Gastroesophageal sphincter (tissue), 4 donors: Measurements from ENCODE around the gene OVOL3. TPM values are rescaled to one million over a fixed set of nuclear protein-coding genes. Genes with fewer than 3 reads are reported as not detected.

Experiments
- ATAC-seq: fragments of 150-250 bp; one replicate; pipeline ENCODE4 v1.9.1; 2016; ENCODE audit warnings: mild to moderate bottlenecking, moderate library complexity
- H3K27ac ChIP-seq, 4 donors: fragments of 200-600 bp; sonication (generic) in 3 of 4; 1 replicate in 3 of 4; 2 replicates in 1 of 4; pipeline ENCODE4 v1.5.1; 2016 to 2019
- H3K27me3 ChIP-seq: fragments of 200-600 bp; sonication (generic); one replicate; pipeline ENCODE4 v1.5.1; 2019
- H3K36me3 ChIP-seq, 2 donors: fragments of 200-600 bp; sonication (generic); one replicate each; pipeline ENCODE4 v1.5.1; 2019; ENCODE audit warnings: control low read depth in 1 of 2
- H3K4me1 ChIP-seq, 3 donors: fragments of 200-600 bp; sonication (generic); 1 replicate in 2 of 3; 2 replicates in 1 of 3; pipeline ENCODE4 v1.5.1; 2016 to 2019; ENCODE audit warnings: control low read depth in 2 of 3
- H3K4me3 ChIP-seq, 2 donors: fragments of 200-600 bp; sonication (generic); one replicate each; pipeline ENCODE4 v1.5.1; 2019; ENCODE audit warnings: mild to moderate bottlenecking in 1 of 2, moderate library complexity in 1 of 2
- H3K9me3 ChIP-seq, 3 donors: fragments of 200-600 bp; sonication (generic); one replicate each; pipeline ENCODE4 v1.5.1; 2017 to 2019; ENCODE audit warnings: control low read depth in 2 of 3
- CTCF ChIP-seq, 4 experiments: fragments of 200-600 bp in 2 of 4; fragments of 450-650 bp in 2 of 4; sonication (generic) in 1 of 4; IDR thresholded peaks; one replicate each; pipeline ENCODE4 v1.5.1; 2017 to 2019; ENCODE audit warnings: antibody characterized with exemption in 4 of 4, mild to moderate bottlenecking in 2 of 4, moderate library complexity in 2 of 4
- EP300 ChIP-seq: sonication (generic); formaldehyde crosslinking; IDR thresholded peaks from one replicate; pipeline ENCODE4 v1.6.1; 2017; ENCODE audit warnings: antibody characterized with exemption, mild to moderate bottlenecking
- POLR2A ChIP-seq, 2 donors: fragments of 450-650 bp; IDR thresholded peaks; one replicate each; pipeline ENCODE4 v1.6.1; 2017; ENCODE audit warnings: antibody characterized with exemption in 2 of 2, mild to moderate bottlenecking in 2 of 2, moderate library complexity in 1 of 2
- POLR2AphosphoS5 ChIP-seq: sonication (generic); formaldehyde crosslinking; IDR thresholded peaks from one replicate; pipeline ENCODE4 v1.6.1; 2017; ENCODE audit warnings: antibody characterized with exemption
- WGBS, 2 donors: methylation state at CpG; one replicate each; pipeline ENCODE4 v1.1.5; 2018; ENCODE audit warnings: low coverage in 1 of 2; 5-methylcytosine and 5-hydroxymethylcytosine counted together
- total RNA-seq, 4 donors: library from RNA; depleted of rRNA; stranded (reverse); fragments of >200 nt; gene quantifications; one replicate each; pipeline ENCODE4 v1.1.0, GENCODE V29; 2016

OVOL3 gene
- total RNA-seq, 4 donors from 2014 or later, result not detected

DNA sequence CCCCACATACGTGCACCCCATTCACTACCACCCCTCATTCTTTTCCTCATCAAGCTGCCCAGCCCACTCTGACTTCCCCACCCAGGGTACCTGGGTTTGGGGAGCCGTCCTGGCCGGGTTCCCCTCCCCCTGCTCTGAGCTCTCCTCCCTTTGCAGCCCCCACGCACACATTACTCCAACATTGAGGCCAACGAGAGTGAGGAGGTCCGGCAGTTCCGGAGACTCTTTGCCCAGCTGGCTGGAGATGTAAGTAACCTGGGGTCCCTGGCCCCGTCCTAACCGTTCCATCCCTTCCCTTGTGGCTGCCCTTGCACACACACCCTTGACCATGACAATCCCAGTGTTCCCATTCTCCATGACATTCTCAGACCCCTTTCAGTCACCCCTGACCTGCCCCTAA lies 31.6 kb downstream of the OVOL3 start:
- no peak for ATAC-seq
- H3K9me3 ChIP-seq, result no peaks in the 10 kb centered on the region
- no peak overlapping the region for H3K4me3 ChIP-seq
- TF ChIP-seq CTCF (IDR thresholded peaks at IDR 0.05), result no peak
- TF ChIP-seq POLR2A (IDR thresholded peaks at IDR 0.05), result no peak
- TF ChIP-seq POLR2AphosphoS5, result no peak
- TF ChIP-seq EP300, result no peak
- peak overlapping the region in 2 of 4 donors; percentile 95 to 99 for H3K27ac ChIP-seq
- peaks cover 0 to 59% of the 10 kb centered on the region in 2 donors for H3K36me3 ChIP-seq
- no peaks in the 10 kb centered on the region for H3K27me3 ChIP-seq
- peaks cover 0 to 26% (median 5%) of the 10 kb centered on the region in 3 donors for H3K4me1 ChIP-seq
- 67 to 84% methylated on average over 2 to 9 of the region's 9 CpGs for WGBS, 2 donors

- ATAC-seq, result no peak
- Histone ChIP-seq H3K4me3 (no peak overlapping the region), H3K9me3 (no peaks in the 10 kb centered on the region), H3K4me1 (peaks cover 0 to 19% (median 5%) of the 10 kb centered on the region in 3 donors), H3K36me3 (peaks cover 0 to 80% of the 10 kb centered on the region in 2 donors), H3K27me3 (no peaks in the 10 kb centered on the region), H3K27ac (no peak overlapping the region)
- TF ChIP-seq POLR2AphosphoS5 (no peak), EP300 (no peak), CTCF (IDR thresholded peaks at IDR 0.05) (no peak), POLR2A (IDR thresholded peaks at IDR 0.05) (no peak)
- WGBS, 2 donors, result 77 to 97% methylated on average over 5 to 6 of the region's 6 CpGs
These were observed 33.7 kb downstream of the OVOL3 start for GRCh38 chr19:36144624-36145023.

DNA sequence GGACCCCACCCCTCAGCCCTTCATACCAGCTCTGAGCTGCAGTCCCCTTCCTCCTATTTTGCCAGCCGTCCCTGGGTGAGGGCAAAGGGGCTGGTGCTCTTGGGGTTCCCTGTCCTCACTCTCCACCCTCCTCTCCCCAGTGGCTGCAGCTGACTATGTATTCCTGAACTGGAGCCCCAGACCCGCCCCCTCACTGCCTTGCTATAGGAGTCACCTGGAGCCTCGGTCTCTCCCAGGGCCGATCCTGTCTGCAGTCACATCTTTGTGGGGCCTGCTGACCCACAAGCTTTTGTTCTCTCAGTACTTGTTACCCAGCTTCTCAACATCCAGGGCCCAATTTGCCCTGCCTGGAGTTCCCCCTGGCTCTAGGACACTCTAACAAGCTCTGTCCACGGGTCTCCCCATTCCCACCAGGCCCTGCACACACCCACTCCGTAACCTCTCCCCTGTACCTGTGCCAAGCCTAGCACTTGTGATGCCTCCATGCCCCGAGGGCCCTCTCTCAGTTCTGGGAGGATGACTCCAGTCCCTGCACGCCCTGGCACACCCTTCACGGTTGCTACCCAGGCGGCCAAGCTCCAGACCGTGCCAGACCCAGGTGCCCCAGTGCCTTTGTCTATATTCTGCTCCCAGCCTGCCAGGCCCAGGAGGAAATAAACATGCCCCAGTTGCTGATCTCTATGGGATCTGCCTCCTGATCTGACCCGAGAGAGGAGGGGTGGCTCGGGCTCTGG lies 38.9 kb downstream of the OVOL3 start:
- Histone ChIP-seq H3K4me3 (no peak overlapping the region), H3K27ac (peak overlapping the region in 3 of 4 donors; percentile 97 to 98 (median 98)), H3K36me3 (peaks cover 0 to 61% of the 10 kb centered on the region in 2 donors), H3K9me3 (no peaks in the 10 kb centered on the region), H3K4me1 (peaks cover 3 to 45% (median 9%) of the 10 kb centered on the region in 3 donors), H3K27me3 (no peaks in the 10 kb centered on the region)
- no peak for ATAC-seq
- no peak for TF ChIP-seq CTCF (IDR thresholded peaks at IDR 0.05)
- TF ChIP-seq POLR2A (IDR thresholded peaks at IDR 0.05), result no peak
- no peak for TF ChIP-seq EP300
- TF ChIP-seq POLR2AphosphoS5, result no peak
- WGBS, 2 donors, result 53 to 69% methylated on average over 4 to 9 of the region's 13 CpGs

DNA sequence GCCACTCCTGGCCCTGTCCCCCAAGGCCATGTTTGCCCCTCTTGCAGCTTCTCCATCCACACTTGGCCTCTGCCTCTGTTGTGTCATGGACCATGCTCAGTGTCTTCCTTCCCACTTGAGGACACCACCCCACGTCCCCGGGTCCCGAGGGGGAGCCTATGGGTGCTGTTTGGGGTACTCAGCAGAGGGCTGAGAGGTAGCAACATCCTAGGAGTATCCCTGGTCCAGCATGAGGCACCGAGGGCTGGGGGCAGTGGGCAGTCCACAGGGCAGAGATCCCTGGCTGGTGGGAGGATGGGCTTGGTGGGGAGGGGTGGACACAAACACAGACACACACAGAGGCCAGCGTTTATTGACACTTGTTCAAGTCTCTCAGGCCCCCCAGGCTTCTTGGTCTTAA lies 39.6 kb downstream of the OVOL3 start:
- Histone ChIP-seq H3K27ac (peak overlapping the region; percentile 97 to 99 (median 98)), H3K4me1 (peaks cover 3 to 45% (median 9%) of the 10 kb centered on the region in 3 donors), H3K4me3 (peak overlapping the region in 1 of 2 donors; percentile 77), H3K27me3 (no peaks in the 10 kb centered on the region), H3K9me3 (no peaks in the 10 kb centered on the region), H3K36me3 (peaks cover 0 to 53% of the 10 kb centered on the region in 2 donors)
- WGBS, 2 donors, result 14% methylated on average over 1 of the region's 5 CpGs; no CpG with 5 or more reads in 1 of the 2 donors
- TF ChIP-seq CTCF (IDR thresholded peaks at IDR 0.05) (no peak), POLR2A (IDR thresholded peaks at IDR 0.05) (no peak), POLR2AphosphoS5 (no peak), EP300 (no peak)
- ATAC-seq, result no peak
